Neuron (in vitro differentiated cells): Measurements from ENCODE around the gene ARL6IP1.

ENCODE experiments used
- H2AFZ ChIP-seq: one replicate; pipeline ENCODE4 v1.6.1; 2013; ENCODE audit warnings: low read depth, mild to moderate bottlenecking, inconsistent platforms, low read length, moderate library complexity
- H3K27me3 ChIP-seq: one replicate; pipeline ENCODE4 v1.6.1; 2013; ENCODE audit warnings: low read length; ENCODE audit not compliant: insufficient read depth
- H3K36me3 ChIP-seq: one replicate; pipeline ENCODE4 v1.6.1; 2013; ENCODE audit warnings: low read length; ENCODE audit not compliant: insufficient read depth
- H3K4me1 ChIP-seq: one replicate; pipeline ENCODE4 v1.6.1; 2013; ENCODE audit warnings: low read length; ENCODE audit not compliant: insufficient read depth
- H3K4me3 ChIP-seq: 2 replicates; pipeline ENCODE4 v1.5.1; 2013; ENCODE audit warnings: mild to moderate bottlenecking, low read length, moderate library complexity
- H3K9me3 ChIP-seq: one replicate; pipeline ENCODE4 v1.6.1; 2013; ENCODE audit warnings: low read length

Gene ARL6IP1

GRCh38 chr16:18811925-18812324, 10.6 kb upstream of the ARL6IP1 start:
- H3K36me3 ChIP-seq = peaks cover 75% of the 10 kb centered on the region
- H3K9me3 ChIP-seq = no peaks in the 10 kb centered on the region
- H3K4me1 ChIP-seq = no peaks in the 10 kb centered on the region
- H3K4me3 ChIP-seq = no peak overlapping the region
- no peak overlapping the region for H2AFZ ChIP-seq
- no peaks in the 10 kb centered on the region for H3K27me3 ChIP-seq

- H3K4me3 ChIP-seq = no peak overlapping the region
- H2AFZ ChIP-seq = no peak overlapping the region
- peaks cover 57% of the 10 kb centered on the region for H3K36me3 ChIP-seq
- no peaks in the 10 kb centered on the region for H3K4me1 ChIP-seq
- no peaks in the 10 kb centered on the region for H3K27me3 ChIP-seq
- H3K9me3 ChIP-seq = no peaks in the 10 kb centered on the region
Measured at GRCh38 chr16:18809165-18809564, 7.8 kb upstream of the ARL6IP1 start.

GRCh38 chr16:18805257-18805773, 4.0 kb upstream of the ARL6IP1 start:
- Histone ChIP-seq H2AFZ (no peak overlapping the region), H3K27me3 (no peaks in the 10 kb centered on the region), H3K4me3 (no peak overlapping the region), H3K9me3 (no peaks in the 10 kb centered on the region), H3K36me3 (peaks cover 30% of the 10 kb centered on the region), H3K4me1 (no peaks in the 10 kb centered on the region)

GRCh38 chr16:18804540-18804939, 3.2 kb upstream of the ARL6IP1 start:
- H3K4me3 ChIP-seq = no peak overlapping the region
- H2AFZ ChIP-seq = no peak overlapping the region
- peaks cover 26% of the 10 kb centered on the region for H3K36me3 ChIP-seq
- H3K27me3 ChIP-seq = no peaks in the 10 kb centered on the region
- peaks cover 5% of the 10 kb centered on the region for H3K4me1 ChIP-seq
- H3K9me3 ChIP-seq = no peaks in the 10 kb centered on the region

DNA sequence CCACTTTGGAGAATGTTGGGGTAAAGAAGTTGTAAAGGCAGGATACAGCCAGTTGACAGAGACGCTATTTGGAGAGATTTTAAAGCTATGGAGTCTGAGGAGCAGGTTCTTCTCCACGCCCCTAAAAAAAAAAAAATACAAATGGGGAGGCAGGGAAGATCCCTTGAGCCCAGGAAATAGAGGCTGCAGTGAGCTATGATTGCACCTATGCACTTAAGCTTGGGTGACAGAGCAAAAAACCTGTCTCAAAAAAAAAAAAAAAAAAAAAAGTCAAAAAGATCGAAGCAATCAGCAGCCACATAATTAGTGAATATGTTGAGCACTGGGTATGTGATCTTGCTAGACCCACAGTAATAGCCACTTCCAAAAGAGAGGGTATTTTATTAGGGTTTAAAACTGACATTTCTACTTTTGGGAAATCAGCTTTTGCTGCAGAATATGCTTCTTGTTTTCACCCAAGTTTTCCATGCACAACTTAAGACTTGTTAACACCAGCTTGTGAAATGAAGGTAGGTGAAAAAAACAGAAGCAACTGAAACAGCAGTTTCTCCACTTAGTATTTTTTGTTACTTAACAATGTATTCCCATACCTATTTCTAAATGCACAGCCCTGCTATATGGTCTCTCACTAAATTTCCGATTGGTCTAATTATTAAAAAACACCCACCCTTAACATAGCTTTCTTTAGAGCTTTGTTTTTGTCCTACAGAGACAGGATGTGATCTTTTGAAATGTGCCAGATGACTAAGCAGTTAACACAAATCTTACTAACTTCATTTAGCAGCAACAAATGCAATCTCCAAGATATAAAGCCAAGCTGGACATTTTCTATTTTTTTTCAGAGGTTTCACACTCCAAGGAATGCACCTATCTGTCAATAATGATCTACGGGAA, 2.5 kb upstream of the ARL6IP1 start:
- Histone ChIP-seq H3K36me3 (peaks cover 19% of the 10 kb centered on the region), H3K27me3 (no peaks in the 10 kb centered on the region), H3K4me3 (no peak overlapping the region), H2AFZ (no peak overlapping the region), H3K4me1 (peaks cover 12% of the 10 kb centered on the region), H3K9me3 (no peaks in the 10 kb centered on the region)

GRCh38 chr16:18802767-18803343, 1.5 kb upstream of the ARL6IP1 start:
- Histone ChIP-seq H3K4me3 (no peak overlapping the region), H3K36me3 (peaks cover 17% of the 10 kb centered on the region), H3K9me3 (no peaks in the 10 kb centered on the region), H2AFZ (no peak overlapping the region), H3K27me3 (no peaks in the 10 kb centered on the region), H3K4me1 (peaks cover 15% of the 10 kb centered on the region)

- Histone ChIP-seq H2AFZ (peak overlapping the region; percentile 53), H3K4me3 (peak overlapping the region; percentile 77), H3K27me3 (no peaks in the 10 kb centered on the region), H3K36me3 (peaks cover 25% of the 10 kb centered on the region), H3K4me1 (peaks cover 15% of the 10 kb centered on the region), H3K9me3 (no peaks in the 10 kb centered on the region)
Measured at GRCh38 chr16:18800775-18801144, 589 bp downstream of the ARL6IP1 start.

- peak overlapping the region; percentile 77 for H3K4me3 ChIP-seq
- no peaks in the 10 kb centered on the region for H3K27me3 ChIP-seq
- H2AFZ ChIP-seq = no peak overlapping the region
- no peaks in the 10 kb centered on the region for H3K9me3 ChIP-seq
- H3K36me3 ChIP-seq = peaks cover 30% of the 10 kb centered on the region
- H3K4me1 ChIP-seq = peaks cover 15% of the 10 kb centered on the region
Measured at GRCh38 chr16:18800293-18800692, 1.1 kb downstream of the ARL6IP1 start.

GRCh38 chr16:18799500-18799899, 1.8 kb downstream of the ARL6IP1 start:
- peaks cover 15% of the 10 kb centered on the region for H3K4me1 ChIP-seq
- H2AFZ ChIP-seq = no peak overlapping the region
- peak overlapping the region; percentile 77 for H3K4me3 ChIP-seq
- H3K27me3 ChIP-seq = no peaks in the 10 kb centered on the region
- H3K36me3 ChIP-seq = peaks cover 35% of the 10 kb centered on the region
- H3K9me3 ChIP-seq = no peaks in the 10 kb centered on the region

GRCh38 chr16:18797746-18798145, 3.6 kb downstream of the ARL6IP1 start:
- Histone ChIP-seq H3K27me3 (no peaks in the 10 kb centered on the region), H2AFZ (no peak overlapping the region), H3K4me3 (no peak overlapping the region), H3K4me1 (peaks cover 15% of the 10 kb centered on the region), H3K9me3 (no peaks in the 10 kb centered on the region), H3K36me3 (peaks cover 50% of the 10 kb centered on the region)

- peaks cover 61% of the 10 kb centered on the region for H3K36me3 ChIP-seq
- H3K4me3 ChIP-seq = no peak overlapping the region
- H3K4me1 ChIP-seq = peaks cover 15% of the 10 kb centered on the region
- H3K27me3 ChIP-seq = no peaks in the 10 kb centered on the region
- no peak overlapping the region for H2AFZ ChIP-seq
- no peaks in the 10 kb centered on the region for H3K9me3 ChIP-seq
Measured at GRCh38 chr16:18796377-18796776, 5.0 kb downstream of the ARL6IP1 start.

DNA sequence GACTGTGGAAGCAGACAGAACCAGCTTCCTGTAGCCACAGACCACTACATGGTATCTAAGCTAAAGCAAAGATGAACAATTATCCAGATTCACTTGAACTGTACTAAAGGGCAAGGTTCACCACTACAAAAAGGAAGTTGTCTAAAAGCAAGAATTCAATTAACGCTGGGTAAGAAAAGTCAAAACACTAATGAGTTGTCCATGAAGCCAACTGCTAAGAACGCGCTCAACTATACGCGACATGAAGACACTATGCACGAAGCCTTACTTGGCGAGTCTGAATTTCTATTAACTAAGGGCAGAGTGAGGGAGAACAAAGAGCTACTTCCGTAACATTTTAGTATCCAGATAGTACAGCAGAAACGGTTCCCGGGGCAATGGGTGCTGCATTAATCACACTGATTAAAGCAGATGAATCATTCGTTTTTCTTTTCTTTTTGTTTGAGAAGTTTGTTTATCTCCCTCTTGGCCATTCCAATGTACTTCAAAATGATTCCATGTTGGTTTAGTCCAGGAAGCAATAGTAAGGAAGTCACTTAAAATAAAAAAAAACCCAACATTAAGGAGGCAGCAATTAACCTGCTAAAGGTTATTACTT, 8.4 kb downstream of the ARL6IP1 start:
- Histone ChIP-seq H3K27me3 (no peaks in the 10 kb centered on the region), H2AFZ (no peak overlapping the region), H3K4me1 (peaks cover 16% of the 10 kb centered on the region), H3K4me3 (no peak overlapping the region), H3K9me3 (no peaks in the 10 kb centered on the region), H3K36me3 (peaks cover 71% of the 10 kb centered on the region)
